HUES6 (cell line): ENCODE data around the gene ARNT2.

Source experiments
- H3K27ac ChIP-seq: 2 replicates; pipeline ENCODE4 v1.7.0; 2013; ENCODE audit warnings: low read depth, mild to moderate bottlenecking, low read length, inconsistent platforms
- H3K27me3 ChIP-seq: 2 replicates; pipeline ENCODE4 v1.6.1; 2013; ENCODE audit warnings: low read length; ENCODE audit not compliant: control insufficient read depth, insufficient read depth
- H3K36me3 ChIP-seq: 2 replicates; pipeline ENCODE4 v1.6.1; 2013; ENCODE audit warnings: low read length; ENCODE audit not compliant: control insufficient read depth, insufficient read depth
- H3K4me1 ChIP-seq: 2 replicates; pipeline ENCODE4 v1.6.1; 2013; ENCODE audit warnings: low read length; ENCODE audit not compliant: control insufficient read depth, insufficient read depth
- H3K4me3 ChIP-seq: 2 replicates; pipeline ENCODE4 v1.5.1; 2013; ENCODE audit warnings: low read depth, low read length
- H3K9ac ChIP-seq: one replicate; pipeline ENCODE4 v1.6.1; 2013; ENCODE audit warnings: mild to moderate bottlenecking, low read length
- H3K9me3 ChIP-seq: 2 replicates; pipeline ENCODE4 v1.6.1; 2013; ENCODE audit warnings: low read depth, low read length; ENCODE audit not compliant: control insufficient read depth, insufficient read depth

The ARNT2 gene

GRCh38 chr15:80442728-80443403 lies 38.7 kb downstream of the ARNT2 start:
- H3K36me3 ChIP-seq: no peaks in the 10 kb centered on the region
- H3K4me3 ChIP-seq: no peak overlapping the region
- H3K27ac ChIP-seq: no peak overlapping the region
- H3K4me1 ChIP-seq: no peaks in the 10 kb centered on the region; the same call in 1 of the 2 replicates
- no peaks in the 10 kb centered on the region for H3K9me3 ChIP-seq
- no peaks in the 10 kb centered on the region for H3K27me3 ChIP-seq
- no peak overlapping the region for H3K9ac ChIP-seq

GRCh38 chr15:80444680-80445251 lies 40.6 kb downstream of the ARNT2 start:
- no peaks in the 10 kb centered on the region for H3K36me3 ChIP-seq
- H3K4me1 ChIP-seq: peaks cover 1% of the 10 kb centered on the region; the same call in 1 of the 2 replicates
- H3K4me3 ChIP-seq: no peak overlapping the region
- H3K9ac ChIP-seq: no peak overlapping the region
- no peaks in the 10 kb centered on the region for H3K9me3 ChIP-seq
- no peak overlapping the region for H3K27ac ChIP-seq
- no peaks in the 10 kb centered on the region for H3K27me3 ChIP-seq

- no peak overlapping the region for H3K4me3 ChIP-seq
- H3K27ac ChIP-seq: no peak overlapping the region
- no peaks in the 10 kb centered on the region for H3K36me3 ChIP-seq
- H3K9ac ChIP-seq: no peak overlapping the region
- no peaks in the 10 kb centered on the region for H3K27me3 ChIP-seq
- H3K4me1 ChIP-seq: peaks cover 7% of the 10 kb centered on the region
- H3K9me3 ChIP-seq: no peaks in the 10 kb centered on the region
These were observed 41.3 kb downstream of the ARNT2 start for GRCh38 chr15:80445300-80446041.

- no peak overlapping the region for H3K9ac ChIP-seq
- no peak overlapping the region for H3K27ac ChIP-seq
- no peaks in the 10 kb centered on the region for H3K9me3 ChIP-seq
- H3K27me3 ChIP-seq: no peaks in the 10 kb centered on the region
- no peak overlapping the region for H3K4me3 ChIP-seq
- H3K36me3 ChIP-seq: no peaks in the 10 kb centered on the region
- peaks cover 18% of the 10 kb centered on the region for H3K4me1 ChIP-seq
These were observed 42.9 kb downstream of the ARNT2 start for GRCh38 chr15:80447077-80447476.

GRCh38 chr15:80449825-80450224 lies 45.6 kb downstream of the ARNT2 start:
- Histone ChIP-seq H3K9ac (no peak overlapping the region), H3K4me3 (no peak overlapping the region), H3K36me3 (no peaks in the 10 kb centered on the region), H3K27ac (no peak overlapping the region), H3K27me3 (no peaks in the 10 kb centered on the region), H3K9me3 (no peaks in the 10 kb centered on the region), H3K4me1 (peaks cover 18% of the 10 kb centered on the region)

GRCh38 chr15:80450811-80451321 lies 46.7 kb downstream of the ARNT2 start:
- no peak overlapping the region for H3K9ac ChIP-seq
- H3K9me3 ChIP-seq: no peaks in the 10 kb centered on the region
- no peaks in the 10 kb centered on the region for H3K27me3 ChIP-seq
- no peak overlapping the region for H3K4me3 ChIP-seq
- H3K27ac ChIP-seq: no peak overlapping the region
- peaks cover 18% of the 10 kb centered on the region for H3K4me1 ChIP-seq
- H3K36me3 ChIP-seq: no peaks in the 10 kb centered on the region

- H3K27me3 ChIP-seq: no peaks in the 10 kb centered on the region
- H3K9me3 ChIP-seq: no peaks in the 10 kb centered on the region
- peaks cover 21% of the 10 kb centered on the region for H3K4me1 ChIP-seq
- H3K4me3 ChIP-seq: no peak overlapping the region
- H3K27ac ChIP-seq: no peak overlapping the region
- H3K36me3 ChIP-seq: no peaks in the 10 kb centered on the region
- no peak overlapping the region for H3K9ac ChIP-seq
These were observed 48.0 kb downstream of the ARNT2 start for GRCh38 chr15:80452166-80452565.

GRCh38 chr15:80455051-80455648 lies 51.0 kb downstream of the ARNT2 start:
- H3K36me3 ChIP-seq: no peaks in the 10 kb centered on the region
- H3K9ac ChIP-seq: no peak overlapping the region
- no peak overlapping the region for H3K27ac ChIP-seq
- peaks cover 17% of the 10 kb centered on the region for H3K4me1 ChIP-seq
- no peaks in the 10 kb centered on the region for H3K9me3 ChIP-seq
- no peak overlapping the region for H3K4me3 ChIP-seq
- no peaks in the 10 kb centered on the region for H3K27me3 ChIP-seq

GRCh38 chr15:80455668-80456442 lies 51.7 kb downstream of the ARNT2 start:
- Histone ChIP-seq H3K27me3 (no peaks in the 10 kb centered on the region), H3K4me3 (no peak overlapping the region), H3K27ac (no peak overlapping the region), H3K9ac (no peak overlapping the region), H3K4me1 (peaks cover 10% of the 10 kb centered on the region), H3K9me3 (no peaks in the 10 kb centered on the region), H3K36me3 (no peaks in the 10 kb centered on the region)
